ENCODE measurements around the gene ALPL. TPM values are rescaled to one million over a fixed set of nuclear protein-coding genes. Genes with fewer than 3 reads are reported as not detected.
A peak's percentile ranks its signal among the peaks of the same experiment; 100 is the strongest.

The ALPL gene
- polyA plus RNA-seq, 1 donor from 2014 or later = 0.42 TPM

GRCh38 chr1:21589618-21590017 lies 80.4 kb downstream of the ALPL start:
- H4K20me1 ChIP-seq (ENCODE audit: insufficient read depth) = no peaks in the 10 kb centered on the region
- no peaks in the 10 kb centered on the region for H3K27me3 ChIP-seq (ENCODE audit: insufficient read depth, low read depth, low read length)
- no peak for TF ChIP-seq RAD21 (conservative IDR thresholded peaks at IDR 0.05)
- TF ChIP-seq EP300 (conservative IDR thresholded peaks at IDR 0.05; ENCODE audit: poor library complexity, severe bottlenecking) = no peak
- TF ChIP-seq POLR2AphosphoS5 (IDR thresholded peaks at IDR 0.05) = no peak
- no peak for TF ChIP-seq TAF1 (IDR thresholded peaks at IDR 0.05; ENCODE audit: low read depth)
- no peak for TF ChIP-seq SMC3 (conservative IDR thresholded peaks at IDR 0.05; ENCODE audit: poor library complexity)
- TF ChIP-seq, protein P1, sequence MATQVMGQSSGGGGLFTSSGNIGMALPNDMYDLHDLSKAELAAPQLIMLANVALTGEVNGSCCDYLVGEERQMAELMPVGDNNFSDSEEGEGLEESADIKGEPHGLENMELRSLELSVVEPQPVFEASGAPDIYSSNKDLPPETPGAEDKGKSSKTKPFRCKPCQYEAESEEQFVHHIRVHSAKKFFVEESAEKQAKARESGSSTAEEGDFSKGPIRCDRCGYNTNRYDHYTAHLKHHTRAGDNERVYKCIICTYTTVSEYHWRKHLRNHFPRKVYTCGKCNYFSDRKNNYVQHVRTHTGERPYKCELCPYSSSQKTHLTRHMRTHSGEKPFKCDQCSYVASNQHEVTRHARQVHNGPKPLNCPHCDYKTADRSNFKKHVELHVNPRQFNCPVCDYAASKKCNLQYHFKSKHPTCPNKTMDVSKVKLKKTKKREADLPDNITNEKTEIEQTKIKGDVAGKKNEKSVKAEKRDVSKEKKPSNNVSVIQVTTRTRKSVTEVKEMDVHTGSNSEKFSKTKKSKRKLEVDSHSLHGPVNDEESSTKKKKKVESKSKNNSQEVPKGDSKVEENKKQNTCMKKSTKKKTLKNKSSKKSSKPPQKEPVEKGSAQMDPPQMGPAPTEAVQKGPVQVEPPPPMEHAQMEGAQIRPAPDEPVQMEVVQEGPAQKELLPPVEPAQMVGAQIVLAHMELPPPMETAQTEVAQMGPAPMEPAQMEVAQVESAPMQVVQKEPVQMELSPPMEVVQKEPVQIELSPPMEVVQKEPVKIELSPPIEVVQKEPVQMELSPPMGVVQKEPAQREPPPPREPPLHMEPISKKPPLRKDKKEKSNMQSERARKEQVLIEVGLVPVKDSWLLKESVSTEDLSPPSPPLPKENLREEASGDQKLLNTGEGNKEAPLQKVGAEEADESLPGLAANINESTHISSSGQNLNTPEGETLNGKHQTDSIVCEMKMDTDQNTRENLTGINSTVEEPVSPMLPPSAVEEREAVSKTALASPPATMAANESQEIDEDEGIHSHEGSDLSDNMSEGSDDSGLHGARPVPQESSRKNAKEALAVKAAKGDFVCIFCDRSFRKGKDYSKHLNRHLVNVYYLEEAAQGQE (IDR thresholded peaks at IDR 0.05; ENCODE audit: borderline replicate concordance) = no peak
- no peak for TF ChIP-seq MXI1 (conservative IDR thresholded peaks at IDR 0.05; ENCODE audit: poor library complexity, severe bottlenecking)
- TF ChIP-seq, protein P2, sequence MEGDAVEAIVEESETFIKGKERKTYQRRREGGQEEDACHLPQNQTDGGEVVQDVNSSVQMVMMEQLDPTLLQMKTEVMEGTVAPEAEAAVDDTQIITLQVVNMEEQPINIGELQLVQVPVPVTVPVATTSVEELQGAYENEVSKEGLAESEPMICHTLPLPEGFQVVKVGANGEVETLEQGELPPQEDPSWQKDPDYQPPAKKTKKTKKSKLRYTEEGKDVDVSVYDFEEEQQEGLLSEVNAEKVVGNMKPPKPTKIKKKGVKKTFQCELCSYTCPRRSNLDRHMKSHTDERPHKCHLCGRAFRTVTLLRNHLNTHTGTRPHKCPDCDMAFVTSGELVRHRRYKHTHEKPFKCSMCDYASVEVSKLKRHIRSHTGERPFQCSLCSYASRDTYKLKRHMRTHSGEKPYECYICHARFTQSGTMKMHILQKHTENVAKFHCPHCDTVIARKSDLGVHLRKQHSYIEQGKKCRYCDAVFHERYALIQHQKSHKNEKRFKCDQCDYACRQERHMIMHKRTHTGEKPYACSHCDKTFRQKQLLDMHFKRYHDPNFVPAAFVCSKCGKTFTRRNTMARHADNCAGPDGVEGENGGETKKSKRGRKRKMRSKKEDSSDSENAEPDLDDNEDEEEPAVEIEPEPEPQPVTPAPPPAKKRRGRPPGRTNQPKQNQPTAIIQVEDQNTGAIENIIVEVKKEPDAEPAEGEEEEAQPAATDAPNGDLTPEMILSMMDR (IDR thresholded peaks at IDR 0.05; ENCODE audit: poor library complexity, severe bottlenecking) = no peak
- TF ChIP-seq EZH2 (IDR thresholded peaks at IDR 0.05; ENCODE audit: borderline replicate concordance, insufficient read depth, low read length, poor library complexity, severe bottlenecking) = no peak
- H3K79me2 ChIP-seq (replicated peaks; ENCODE audit: insufficient read depth, low read length) = no peaks in the 10 kb centered on the region
- H3K9ac ChIP-seq (ENCODE audit: low read length) = no peak overlapping the region
- no peaks in the 10 kb centered on the region for H3K9me2 ChIP-seq (ENCODE audit: insufficient read depth, low read length)
- no peaks in the 10 kb centered on the region for H3F3A ChIP-seq (ENCODE audit: insufficient read depth, low read length, poor library complexity, severe bottlenecking)
- no peak overlapping the region for H3K4me2 ChIP-seq (ENCODE audit: low read length)
- no peak overlapping the region for H2AFZ ChIP-seq (ENCODE audit: low read depth, low read length)
- H3K4me3 ChIP-seq (ENCODE audit: low read length) = no peak overlapping the region
- no peak overlapping the region for H3K27ac ChIP-seq (ENCODE audit: low read length)
- H3K36me3 ChIP-seq (ENCODE audit: insufficient read depth, low read length) = no peaks in the 10 kb centered on the region
- no peaks in the 10 kb centered on the region for H3K9me3 ChIP-seq (ENCODE audit: low read length)

DNA sequence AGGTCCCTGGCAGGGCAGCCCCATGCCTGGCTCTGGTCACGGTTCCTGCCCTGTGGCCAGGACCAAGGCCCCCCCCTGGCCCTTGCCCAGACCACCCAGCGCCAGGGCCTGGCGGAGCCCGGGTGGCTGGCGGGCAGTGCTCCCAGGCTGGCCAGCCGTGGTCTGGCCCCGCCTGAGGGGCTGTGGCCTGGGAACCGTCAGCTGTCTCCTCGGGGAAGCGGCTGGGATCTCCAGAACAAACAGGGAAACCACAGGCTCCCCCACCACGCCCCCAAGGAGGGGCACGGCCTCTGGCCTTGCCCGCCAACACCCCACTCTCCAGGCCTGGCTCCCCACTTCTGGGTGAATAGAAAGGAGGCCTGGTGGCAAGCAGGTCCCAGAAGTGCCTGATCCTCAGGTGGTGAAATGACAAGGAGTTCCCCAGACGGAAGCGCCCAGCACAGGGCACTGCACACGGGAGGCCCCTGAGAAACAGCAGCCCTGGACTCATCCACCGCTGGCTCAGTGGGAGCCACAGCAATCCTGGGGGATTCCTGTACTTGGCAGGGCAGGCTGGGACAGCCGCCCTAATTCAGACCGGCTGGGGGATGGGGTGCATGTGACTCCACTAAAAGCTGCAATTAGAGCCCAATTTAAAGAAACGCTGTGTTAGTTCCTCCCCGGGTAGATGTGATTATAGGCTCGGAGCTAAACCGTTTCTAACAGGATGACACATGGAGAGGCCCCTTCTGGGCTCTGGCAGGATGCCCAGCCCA lies 81.1 kb downstream of the ALPL start:
- no peaks in the 10 kb centered on the region for H4K20me1 ChIP-seq (ENCODE audit: insufficient read depth)
- TF ChIP-seq SMC3 (conservative IDR thresholded peaks at IDR 0.05; ENCODE audit: poor library complexity) (no peak), EP300 (conservative IDR thresholded peaks at IDR 0.05; ENCODE audit: poor library complexity, severe bottlenecking) (no peak), EZH2 (IDR thresholded peaks at IDR 0.05; ENCODE audit: borderline replicate concordance, insufficient read depth, low read length, poor library complexity, severe bottlenecking) (no peak), RAD21 (conservative IDR thresholded peaks at IDR 0.05) (no peak), MXI1 (conservative IDR thresholded peaks at IDR 0.05; ENCODE audit: poor library complexity, severe bottlenecking) (no peak), POLR2AphosphoS5 (IDR thresholded peaks at IDR 0.05) (no peak)
- TF ChIP-seq, protein P1 (IDR thresholded peaks at IDR 0.05; ENCODE audit: borderline replicate concordance) = no peak
- TF ChIP-seq, protein P2 (IDR thresholded peaks at IDR 0.05; ENCODE audit: poor library complexity, severe bottlenecking) = no peak
- no peaks in the 10 kb centered on the region for H3K27me3 ChIP-seq (ENCODE audit: insufficient read depth, low read depth, low read length)
- no peaks in the 10 kb centered on the region for H3K79me2 ChIP-seq (replicated peaks; ENCODE audit: insufficient read depth, low read length)
- H3K4me2 ChIP-seq (ENCODE audit: low read length) = no peak overlapping the region
- H3K9me2 ChIP-seq (ENCODE audit: insufficient read depth, low read length) = no peaks in the 10 kb centered on the region
- no peaks in the 10 kb centered on the region for H3F3A ChIP-seq (ENCODE audit: insufficient read depth, low read length, poor library complexity, severe bottlenecking)
- H3K9me3 ChIP-seq (ENCODE audit: low read length) = no peaks in the 10 kb centered on the region
- H2AFZ ChIP-seq (ENCODE audit: low read depth, low read length) = no peak overlapping the region
- H3K27ac ChIP-seq (ENCODE audit: low read length) = no peak overlapping the region
- H3K9ac ChIP-seq (ENCODE audit: low read length) = no peak overlapping the region
- H3K36me3 ChIP-seq (ENCODE audit: insufficient read depth, low read length) = no peaks in the 10 kb centered on the region
- H3K4me3 ChIP-seq (ENCODE audit: low read length) = peak overlapping the region; percentile 15

Measured in neural cell (in vitro differentiated cells).